GM18873 (cell line): Measurements from ENCODE around the gene AHRR.

Experiments used
- ATAC-seq: cut with Tn5 transposase; IDR thresholded peaks from one replicate; pipeline ENCODE4 v1.9.1; 2021; ENCODE audit warnings: mild to moderate bottlenecking, moderate library complexity, moderate number of reproducible peaks; ENCODE audit not compliant: unreplicated experiment, low FRiP score

AHRR gene

GRCh38 chr5:344668-345067 is 23.2 kb downstream of the AHRR start:
- ATAC-seq = no peak

GRCh38 chr5:345404-346195 is 24.1 kb downstream of the AHRR start:
- ATAC-seq = no peak

- ATAC-seq = no peak
Measured at GRCh38 chr5:346229-346935, 24.9 kb downstream of the AHRR start.

- no peak for ATAC-seq
Measured at GRCh38 chr5:347712-348284, 26.3 kb downstream of the AHRR start.

- ATAC-seq = no peak
Measured at GRCh38 chr5:348726-349125, 27.2 kb downstream of the AHRR start.

- ATAC-seq = no peak
Measured at GRCh38 chr5:350355-350754, 28.8 kb downstream of the AHRR start.

- no peak for ATAC-seq
Measured at GRCh38 chr5:351084-351920, 29.8 kb downstream of the AHRR start.

- no peak for ATAC-seq
Measured at GRCh38 chr5:351921-352245, 30.4 kb downstream of the AHRR start.

GRCh38 chr5:352639-353611 is 31.4 kb downstream of the AHRR start:
- no peak for ATAC-seq

GRCh38 chr5:353612-354580 is 32.4 kb downstream of the AHRR start:
- no peak for ATAC-seq

- ATAC-seq = no peak
Measured at GRCh38 chr5:354581-355378, 33.3 kb downstream of the AHRR start.

GRCh38 chr5:355379-355935 is 33.9 kb downstream of the AHRR start:
- ATAC-seq = no peak

- no peak for ATAC-seq
Measured at GRCh38 chr5:355958-356357, 34.4 kb downstream of the AHRR start.

GRCh38 chr5:359301-359897 is 37.9 kb downstream of the AHRR start:
- ATAC-seq = no peak

- no peak for ATAC-seq
Measured at GRCh38 chr5:360257-361027, 38.9 kb downstream of the AHRR start.

- no peak for ATAC-seq
Measured at GRCh38 chr5:362189-362588, 40.7 kb downstream of the AHRR start.
